Prostate gland (tissue), 2 donors: ENCODE measurements around the gene TANC1. TPM values are rescaled to one million over a fixed set of nuclear protein-coding genes. Genes with fewer than 3 reads are reported as not detected.
A peak's percentile ranks its signal among the peaks of the same experiment; 100 is the strongest.

Experiments
- DNase-seq: peaks from one replicate; pipeline ENCODE4 v3.0.0-alpha.2; 2019; ENCODE audit warnings: low spot score
- H3K27ac ChIP-seq, 2 donors: fragments of 200-600 bp; sonication (generic); 2 replicates each; pipeline ENCODE4 v1.5.1; 2017 to 2019
- H3K27me3 ChIP-seq: fragments of 200-600 bp; sonication (generic); replicated peaks from 2 replicates; pipeline ENCODE4 v1.5.1; 2019; ENCODE audit not compliant: insufficient read depth
- H3K36me3 ChIP-seq, 2 donors: fragments of 200-600 bp; sonication (generic); 1 replicate in 1 of 2; 2 replicates in 1 of 2; pipeline versions ENCODE4 v1.5.1 to v1.8.1; 2017 to 2019
- H3K4me1 ChIP-seq: fragments of 200-600 bp; sonication (generic); replicated peaks from 2 replicates; pipeline ENCODE4 v1.5.1; 2019
- H3K4me3 ChIP-seq, 2 donors: fragments of 200-600 bp; sonication (generic); 2 replicates each; pipeline ENCODE4 v1.5.1; 2017 to 2019
- H3K9me3 ChIP-seq: fragments of 200-600 bp; sonication (generic); 2 replicates; pipeline ENCODE4 v1.5.1; 2017
- POLR2A ChIP-seq: fragments of 450-650 bp; IDR thresholded peaks from one replicate; pipeline ENCODE4 v1.6.1; 2016; ENCODE audit warnings: antibody characterized with exemption, mild to moderate bottlenecking
- POLR2AphosphoS5 ChIP-seq: sonication (generic); formaldehyde crosslinking; IDR thresholded peaks from one replicate; pipeline ENCODE4 v1.6.1; 2017; ENCODE audit warnings: antibody characterized with exemption
- WGBS: methylation state at CpG from one replicate; pipeline ENCODE4 v1.1.5; 2018; 5-methylcytosine and 5-hydroxymethylcytosine counted together
- intact Hi-C: fragments of 100-400 bp; cut with DNase I; formaldehyde crosslinking; loops from one replicate; pipeline ENCODE4 v1.14.2; 2022
- total RNA-seq, 2 donors: library from RNA; depleted of rRNA; stranded (reverse); fragments of >200 nt; gene quantifications; one replicate each; pipeline ENCODE4 v1.1.0, GENCODE V29; 2016
- TF ChIP-seq, protein P1 (sequence below), 4 experiments: fragments of 200-600 bp in 2 of 4; fragments of 450-650 bp in 2 of 4; sonication (generic) in 2 of 4; IDR thresholded peaks; 1 replicate in 3 of 4; 2 replicates in 1 of 4; pipeline ENCODE4 v1.5.1; 2016 to 2019; ENCODE audit warnings: antibody characterized with exemption in 4 of 4, mild to moderate bottlenecking in 2 of 4, moderate library complexity in 2 of 4

Gene TANC1
- total RNA-seq, 2 donors from 2014 or later, result 33.5 to 39.7 TPM

DNA sequence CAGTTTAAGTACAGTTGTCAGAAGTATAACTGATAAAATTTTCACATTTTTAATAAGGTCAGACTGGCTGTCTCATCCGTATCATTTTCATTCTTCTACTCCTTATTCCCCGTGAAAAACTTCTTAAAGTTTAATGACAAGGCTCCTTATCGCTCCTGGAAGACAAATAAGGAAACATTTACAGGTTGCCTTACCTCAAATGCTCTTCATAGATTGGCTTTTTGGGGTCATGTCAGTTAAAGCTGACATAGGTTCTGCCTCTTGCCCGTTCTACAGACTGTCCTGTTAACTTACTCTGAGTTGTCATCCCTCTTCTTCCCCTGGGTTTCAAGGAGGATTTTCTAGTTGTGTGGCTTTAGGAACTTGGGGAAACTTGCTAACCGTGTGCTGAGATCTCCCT is 75.3 kb downstream of the TANC1 start:
- H3K4me3 ChIP-seq, result no peak overlapping the region
- WGBS, result 51% methylated on average over 5 of the region's 5 CpGs

DNA sequence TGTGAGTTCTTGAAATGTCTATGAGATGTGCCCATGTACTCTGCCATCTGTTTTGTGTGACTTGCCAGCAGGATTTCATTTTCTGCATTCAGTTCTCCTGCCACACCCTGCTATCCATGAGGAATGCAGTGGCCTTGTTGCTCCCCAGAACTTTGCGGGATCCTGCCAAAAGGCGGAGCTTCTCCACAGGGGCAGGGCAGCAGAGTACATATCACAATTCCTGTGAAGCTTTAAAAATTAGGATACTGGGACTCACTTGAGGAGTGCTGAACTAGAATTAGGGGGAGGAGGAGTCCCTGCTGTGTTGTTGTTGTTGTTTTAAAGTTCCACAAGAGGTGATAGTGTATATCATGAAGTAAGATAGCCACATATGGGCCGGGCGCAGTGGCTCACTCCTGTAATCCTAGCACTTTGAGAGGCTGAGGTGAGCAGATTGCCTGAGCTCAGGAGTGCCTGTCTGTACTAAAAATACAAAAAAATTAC is 76.4 kb downstream of the TANC1 start:
- Histone ChIP-seq H3K9me3 (no peaks in the 10 kb centered on the region), H3K27me3 (no peaks in the 10 kb centered on the region), H3K36me3 (no peaks in the 10 kb centered on the region), H3K4me1 (peaks cover 33% of the 10 kb centered on the region), H3K27ac (peak overlapping the region; percentile 68 to 71), H3K4me3 (no peak overlapping the region)
- intact Hi-C loops, result loop anchor here (10.0 kb wide), 1 partner anchor 70 kb away; no protein-coding TSS in a partner anchor
- no peak for DNase-seq
- 42% methylated on average over 4 of the region's 4 CpGs for WGBS
- TF ChIP-seq, protein P1, sequence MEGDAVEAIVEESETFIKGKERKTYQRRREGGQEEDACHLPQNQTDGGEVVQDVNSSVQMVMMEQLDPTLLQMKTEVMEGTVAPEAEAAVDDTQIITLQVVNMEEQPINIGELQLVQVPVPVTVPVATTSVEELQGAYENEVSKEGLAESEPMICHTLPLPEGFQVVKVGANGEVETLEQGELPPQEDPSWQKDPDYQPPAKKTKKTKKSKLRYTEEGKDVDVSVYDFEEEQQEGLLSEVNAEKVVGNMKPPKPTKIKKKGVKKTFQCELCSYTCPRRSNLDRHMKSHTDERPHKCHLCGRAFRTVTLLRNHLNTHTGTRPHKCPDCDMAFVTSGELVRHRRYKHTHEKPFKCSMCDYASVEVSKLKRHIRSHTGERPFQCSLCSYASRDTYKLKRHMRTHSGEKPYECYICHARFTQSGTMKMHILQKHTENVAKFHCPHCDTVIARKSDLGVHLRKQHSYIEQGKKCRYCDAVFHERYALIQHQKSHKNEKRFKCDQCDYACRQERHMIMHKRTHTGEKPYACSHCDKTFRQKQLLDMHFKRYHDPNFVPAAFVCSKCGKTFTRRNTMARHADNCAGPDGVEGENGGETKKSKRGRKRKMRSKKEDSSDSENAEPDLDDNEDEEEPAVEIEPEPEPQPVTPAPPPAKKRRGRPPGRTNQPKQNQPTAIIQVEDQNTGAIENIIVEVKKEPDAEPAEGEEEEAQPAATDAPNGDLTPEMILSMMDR (IDR thresholded peaks at IDR 0.05), result no peak
- no peak for TF ChIP-seq POLR2A
- TF ChIP-seq POLR2AphosphoS5, result no peak

More for the DNA sequence above, 75.3 kb downstream of the TANC1 start:
- TF ChIP-seq, protein P1 (IDR thresholded peaks at IDR 0.05), result no peak
- TF ChIP-seq POLR2AphosphoS5, result no peak
- TF ChIP-seq POLR2A, result no peak
- intact Hi-C loops, result loop anchor here (10.0 kb wide), 1 partner anchor 69 kb away; no protein-coding TSS in a partner anchor
- peaks cover 33% of the 10 kb centered on the region for H3K4me1 ChIP-seq
- no peak for DNase-seq
- H3K27me3 ChIP-seq, result no peaks in the 10 kb centered on the region
- no peaks in the 10 kb centered on the region for H3K36me3 ChIP-seq
- peak overlapping the region; percentile 68 to 71 for H3K27ac ChIP-seq
- H3K9me3 ChIP-seq, result no peaks in the 10 kb centered on the region

DNA sequence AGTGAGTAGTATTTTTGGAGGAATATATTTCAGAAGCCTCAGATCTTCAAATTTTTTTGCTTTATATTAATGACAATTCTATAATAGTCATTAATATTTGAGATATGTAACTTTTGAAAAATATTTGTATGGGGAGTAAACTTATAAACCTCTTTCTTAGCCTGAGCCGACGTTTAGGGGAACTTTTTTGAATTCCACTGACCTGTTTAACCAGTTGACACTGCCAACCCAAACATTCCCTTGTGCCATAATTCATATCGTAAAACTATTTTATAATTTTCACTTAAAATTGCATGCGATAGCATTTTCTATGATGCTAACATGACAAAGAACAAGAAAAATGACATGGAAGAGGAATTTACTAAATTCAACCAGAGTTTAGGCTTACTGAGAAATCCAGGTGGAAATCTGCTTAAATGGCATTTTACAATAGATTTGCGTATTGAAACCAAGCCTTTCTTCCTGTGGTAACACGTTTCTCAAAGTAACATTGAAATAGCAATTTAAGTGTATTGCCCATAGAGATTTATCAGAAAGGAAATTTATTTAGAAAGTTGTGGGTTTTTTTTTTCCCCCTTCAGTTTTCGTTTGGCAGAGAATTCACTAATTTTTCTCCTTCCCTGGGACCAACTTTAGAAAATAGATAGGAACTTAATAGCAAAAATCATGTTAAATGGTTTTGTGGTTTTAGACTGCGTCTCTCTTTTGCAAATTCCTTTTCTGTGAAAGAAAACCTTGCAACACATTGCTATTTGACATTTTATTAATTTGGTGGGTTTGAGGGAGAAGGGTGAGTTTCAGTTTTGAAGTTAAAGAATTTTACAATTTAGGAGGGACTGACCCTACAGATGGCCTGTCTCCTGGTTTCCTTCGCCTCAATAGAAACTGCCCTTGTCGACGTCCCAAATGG is 77.4 kb downstream of the TANC1 start:
- intact Hi-C loops, result loop anchor here (10.0 kb wide), 1 partner anchor 71 kb away; no protein-coding TSS in a partner anchor
- Histone ChIP-seq H3K27ac (peak overlapping the region; percentile 68 to 71), H3K9me3 (no peaks in the 10 kb centered on the region), H3K4me3 (no peak overlapping the region), H3K27me3 (no peaks in the 10 kb centered on the region), H3K4me1 (peaks cover 33% of the 10 kb centered on the region), H3K36me3 (no peaks in the 10 kb centered on the region)
- TF ChIP-seq POLR2AphosphoS5, result peak; percentile 62
- no peak for TF ChIP-seq POLR2A
- 32% methylated on average over 11 of the region's 11 CpGs for WGBS
- DNase-seq, result peak; percentile 59

DNA sequence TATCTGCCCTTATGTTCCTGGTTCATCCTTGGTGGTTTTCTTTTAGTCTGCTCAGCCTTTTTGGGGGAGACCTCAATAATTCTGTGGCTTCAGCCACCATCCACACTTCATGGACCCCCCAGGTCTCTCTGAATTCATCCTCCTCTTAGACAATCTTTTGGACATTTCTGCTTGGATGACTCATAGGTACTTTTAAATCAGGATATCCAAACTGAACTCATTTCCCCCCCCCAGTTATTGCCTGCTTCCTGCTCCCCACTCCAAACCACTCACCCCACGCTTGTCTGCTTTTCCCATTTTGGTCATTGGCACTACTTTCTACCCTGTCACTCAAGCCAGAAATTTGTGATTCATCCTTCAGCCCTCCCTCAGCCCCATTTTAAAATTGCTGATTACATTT is 78.5 kb downstream of the TANC1 start:
- intact Hi-C loops, result loop anchor here (10.0 kb wide), 1 partner anchor 72 kb away; no protein-coding TSS in a partner anchor
- TF ChIP-seq, protein P1 (IDR thresholded peaks at IDR 0.05), result no peak
- TF ChIP-seq POLR2AphosphoS5 (no peak), POLR2A (no peak)
- Histone ChIP-seq H3K27ac (no peak overlapping the region), H3K4me3 (no peak overlapping the region), H3K4me1 (peaks cover 28% of the 10 kb centered on the region), H3K9me3 (no peaks in the 10 kb centered on the region), H3K36me3 (no peaks in the 10 kb centered on the region), H3K27me3 (no peaks in the 10 kb centered on the region)
- no peak for DNase-seq
- 58% methylated on average over 1 of the region's 1 CpG for WGBS

DNA sequence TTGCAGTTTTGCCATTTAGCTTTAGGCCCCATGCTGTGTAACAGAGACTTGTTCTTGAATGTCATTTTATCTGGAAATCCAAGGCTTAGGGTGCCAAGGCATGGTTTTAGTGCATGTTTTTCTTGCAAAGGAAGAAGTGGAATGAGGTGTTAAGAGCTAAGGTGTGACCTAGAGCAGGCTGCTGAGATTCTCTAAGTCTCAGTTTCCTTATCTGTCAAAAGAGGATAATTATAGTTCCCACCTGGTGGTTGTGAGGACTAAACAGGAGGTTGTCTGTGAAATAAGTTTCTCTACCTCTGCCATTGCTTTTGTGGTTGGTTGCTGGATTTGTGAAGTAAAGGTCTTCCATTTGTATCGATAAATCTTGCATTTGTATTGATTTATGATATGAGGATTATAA is 82.0 kb downstream of the TANC1 start:
- no peaks in the 10 kb centered on the region for H3K9me3 ChIP-seq
- intact Hi-C loops, result no loop called here
- H3K27ac ChIP-seq, result no peak overlapping the region
- peaks cover 6% of the 10 kb centered on the region for H3K4me1 ChIP-seq
- no peaks in the 10 kb centered on the region for H3K36me3 ChIP-seq
- no peak for DNase-seq
- WGBS, result 98% methylated on average over 1 of the region's 1 CpG
- no peak overlapping the region for H3K4me3 ChIP-seq
- H3K27me3 ChIP-seq, result no peaks in the 10 kb centered on the region
- TF ChIP-seq POLR2AphosphoS5 (no peak), POLR2A (no peak)
- TF ChIP-seq, protein P1 (IDR thresholded peaks at IDR 0.05), result no peak
